Activated CD4-positive, alpha-beta T cell treated with anti-CD3 and anti-CD28 coated beads, Interleukin-2, Interleukin-6, amounts not matched to agents 100 ng/mL and 50 ng/mL, durations not matched to agents 16 hours and 8 hours (primary cell): Measurements from ENCODE around the gene EIF2D.
"Not testable (repeated sequence)": the region's sequence is repeated elsewhere in the genome, so short reads cannot be mapped to it uniquely, and the experiment has no call there.

Experiments
- DNase-seq: peaks from one replicate; pipeline ENCODE4 v3.0.0-alpha.2; 2020

EIF2D gene

DNA sequence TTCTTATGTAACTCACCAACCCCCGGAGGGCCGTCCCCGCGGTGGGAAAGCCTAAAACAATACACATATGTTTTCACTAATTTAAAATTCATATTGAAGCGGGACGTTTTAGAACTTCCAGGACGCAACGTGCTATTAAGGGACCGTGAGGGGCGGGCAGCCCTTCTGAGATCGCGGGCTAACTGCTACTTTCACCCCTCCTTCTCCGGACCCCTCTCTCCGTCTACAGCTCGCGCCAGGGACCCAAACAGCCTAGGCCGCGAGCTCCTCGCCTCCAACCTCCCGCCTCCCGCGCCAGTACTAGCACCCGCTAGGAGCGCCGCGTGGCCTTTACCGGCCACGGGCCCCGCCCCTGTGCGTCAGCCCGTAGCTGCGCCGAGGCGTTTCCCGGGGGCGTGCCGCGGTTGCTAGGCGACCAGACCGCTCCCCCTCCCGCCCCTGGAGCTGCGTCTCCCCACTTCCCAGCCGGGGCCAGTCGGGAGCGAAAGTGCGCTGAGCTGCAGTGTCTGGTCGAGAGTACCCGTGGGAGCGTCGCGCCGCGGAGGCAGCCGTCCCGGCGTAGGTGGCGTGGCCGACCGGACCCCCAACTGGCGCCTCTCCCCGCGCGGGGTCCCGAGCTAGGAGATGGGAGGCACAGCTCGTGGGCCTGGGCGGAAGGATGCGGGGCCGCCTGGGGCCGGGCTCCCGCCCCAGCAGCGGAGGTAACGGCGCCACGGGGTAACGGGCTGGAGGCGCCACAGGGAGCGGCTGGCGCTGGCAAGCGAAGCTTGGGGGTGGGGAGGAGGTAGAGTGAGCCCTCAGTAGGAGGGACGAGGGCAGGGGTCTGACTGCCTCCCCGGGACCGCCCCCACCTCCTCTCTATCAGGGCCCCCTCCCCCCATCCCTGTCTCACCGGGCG is 23.1 kb upstream of the EIF2D start, which contains the start of gene DYRK3:
Gene DYRK3 (plus strand): TSS at position 457 of the 898 bp plus-strand sequence. CDS start 168 bp downstream, at position 625.
- DNase-seq: peak; percentile 96

DNA sequence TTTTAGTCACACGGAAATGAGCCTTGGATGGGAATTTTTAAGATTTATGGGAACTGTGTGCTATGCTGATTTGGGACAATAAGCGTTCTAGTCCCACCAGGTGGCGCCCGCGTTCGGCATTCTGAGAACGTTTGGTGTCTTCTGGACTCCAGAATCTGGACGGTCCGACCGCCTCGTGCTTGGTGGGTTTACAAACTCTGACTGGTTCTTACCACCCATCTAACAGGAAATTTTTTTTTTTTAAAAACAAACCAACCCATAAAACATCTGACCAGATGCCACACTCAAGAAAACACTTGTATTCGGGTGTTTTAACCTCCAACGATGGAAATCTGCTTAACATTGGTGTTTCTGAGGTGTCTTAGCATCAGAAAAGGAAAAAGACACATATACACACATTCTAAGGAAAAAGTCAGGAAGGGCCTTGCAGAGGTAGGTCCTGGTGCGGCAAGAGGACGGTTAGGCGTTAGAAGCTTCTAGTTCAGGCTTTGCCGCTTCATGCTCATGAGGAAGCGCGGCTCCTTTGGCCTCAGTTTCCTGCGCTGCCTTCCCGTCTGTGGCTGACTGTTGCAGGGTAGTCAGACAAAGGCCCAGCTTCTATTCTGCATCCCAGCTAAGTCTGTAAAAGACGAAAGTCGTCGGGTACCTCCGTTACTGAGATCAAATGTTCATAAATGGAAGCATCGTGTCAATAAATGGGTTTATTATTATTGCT is 22.3 kb upstream of the EIF2D start:
- peak; percentile 86 for DNase-seq

- DNase-seq: no peak
Measured at GRCh38 chr1:206633708-206634121, 21.4 kb upstream of the EIF2D start.

- DNase-seq: peak; percentile 49
Measured at GRCh38 chr1:206631085-206631509, 18.8 kb upstream of the EIF2D start.

GRCh38 chr1:206628916-206629315 is 16.7 kb upstream of the EIF2D start:
- DNase-seq: no peak

GRCh38 chr1:206626396-206626795 is 14.1 kb upstream of the EIF2D start:
- DNase-seq: not testable (repeated sequence)

- DNase-seq: peak; percentile 59
Measured at GRCh38 chr1:206609229-206609991, 2.9 kb downstream of the EIF2D start.

DNA sequence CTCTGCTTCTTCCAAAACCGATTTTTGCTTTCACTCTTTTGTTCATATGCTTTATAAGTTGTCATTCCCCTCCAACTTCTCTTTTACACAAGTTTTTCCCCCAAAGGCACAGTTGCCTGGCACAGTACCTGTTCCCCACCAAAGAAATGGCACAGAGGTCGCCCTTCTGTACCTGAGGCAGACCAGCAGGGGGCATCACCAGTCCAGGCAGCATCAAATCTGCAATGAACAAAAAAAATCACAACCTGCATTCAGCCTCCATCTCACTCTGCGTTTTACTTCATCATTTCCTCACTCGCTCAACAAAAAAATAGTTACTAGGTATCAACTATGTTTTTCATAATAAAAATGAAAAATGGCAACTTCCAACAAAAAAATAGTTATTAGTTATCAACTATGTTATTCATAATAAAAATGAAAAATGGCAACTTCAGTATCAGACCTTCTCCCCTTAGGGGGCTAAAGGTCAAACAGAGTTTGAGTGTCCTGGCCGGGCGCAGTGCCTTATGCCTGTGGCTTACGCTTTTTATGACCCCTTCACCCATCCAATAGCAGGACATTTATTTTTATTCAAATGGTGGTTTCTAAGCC is 4.1 kb downstream of the EIF2D start:
- peak; percentile 75 for DNase-seq

- peak; percentile 39 for DNase-seq
Measured at GRCh38 chr1:206606867-206607266, 5.4 kb downstream of the EIF2D start.

GRCh38 chr1:206604861-206605260 is 7.4 kb downstream of the EIF2D start:
- no peak for DNase-seq

GRCh38 chr1:206600527-206600926 is 11.7 kb downstream of the EIF2D start:
- no peak for DNase-seq

GRCh38 chr1:206596319-206596666 is 16.0 kb downstream of the EIF2D start:
- DNase-seq: no peak

GRCh38 chr1:206595581-206596318 is 16.5 kb downstream of the EIF2D start:
- DNase-seq: no peak

GRCh38 chr1:206593351-206593925 is 18.8 kb downstream of the EIF2D start:
- no peak for DNase-seq

- DNase-seq: no peak
Measured at GRCh38 chr1:206591696-206592095, 20.6 kb downstream of the EIF2D start.

GRCh38 chr1:206591226-206591625 is 21.0 kb downstream of the EIF2D start:
- no peak for DNase-seq

DNA sequence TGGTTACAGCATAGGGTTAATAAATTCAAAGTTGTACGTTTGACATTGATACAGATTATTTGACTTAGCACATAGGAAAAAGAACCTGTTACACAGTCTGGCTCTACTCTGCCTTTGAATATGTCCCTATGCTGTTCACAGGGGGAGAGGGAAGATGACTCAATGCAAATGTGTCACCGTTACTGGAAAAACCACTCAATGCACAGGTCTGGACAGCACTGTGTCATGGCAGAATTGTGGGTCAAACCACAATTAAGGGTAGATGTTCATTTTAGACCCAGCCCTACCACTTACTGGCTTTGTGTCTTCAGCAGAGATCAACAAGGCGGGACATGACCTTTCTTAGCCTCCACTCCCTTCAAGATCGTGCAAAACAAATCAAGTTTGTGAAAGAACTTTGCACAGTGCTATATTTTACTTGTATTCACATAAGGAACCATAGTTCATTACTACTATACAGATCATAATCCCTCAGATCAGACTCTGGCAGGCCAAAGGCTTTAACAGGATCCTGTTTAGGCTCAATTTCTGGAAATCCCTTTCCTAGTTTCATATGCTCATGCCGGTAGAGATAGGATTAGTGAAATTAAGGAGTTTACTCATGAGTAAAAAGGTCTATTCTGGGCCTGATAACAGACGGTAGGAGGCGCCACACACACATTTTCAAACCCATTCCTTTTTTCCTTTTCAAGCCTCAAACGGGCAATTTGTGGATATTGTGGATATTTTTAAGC is 22.1 kb downstream of the EIF2D start:
- peak; percentile 94 for DNase-seq

DNA sequence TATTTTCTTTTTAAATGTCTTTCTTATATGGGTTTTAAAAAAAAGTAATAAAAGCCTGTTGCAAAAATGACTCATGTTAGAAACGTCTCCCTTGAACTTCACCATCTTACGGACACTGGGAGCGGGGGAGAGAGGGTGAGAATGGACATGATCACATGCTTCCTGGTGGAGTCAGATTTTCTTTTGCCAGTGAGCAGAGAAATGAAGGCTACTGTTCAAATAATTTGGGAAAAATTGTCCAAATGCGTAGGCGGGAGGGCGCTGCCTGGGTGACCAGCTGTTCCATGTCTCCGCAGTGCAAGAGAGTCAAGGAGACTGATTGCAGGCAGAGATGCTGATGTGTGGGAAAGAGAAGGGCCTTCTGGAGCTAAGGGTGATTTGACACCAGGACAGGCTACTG is 23.1 kb downstream of the EIF2D start:
- no peak for DNase-seq

DNA sequence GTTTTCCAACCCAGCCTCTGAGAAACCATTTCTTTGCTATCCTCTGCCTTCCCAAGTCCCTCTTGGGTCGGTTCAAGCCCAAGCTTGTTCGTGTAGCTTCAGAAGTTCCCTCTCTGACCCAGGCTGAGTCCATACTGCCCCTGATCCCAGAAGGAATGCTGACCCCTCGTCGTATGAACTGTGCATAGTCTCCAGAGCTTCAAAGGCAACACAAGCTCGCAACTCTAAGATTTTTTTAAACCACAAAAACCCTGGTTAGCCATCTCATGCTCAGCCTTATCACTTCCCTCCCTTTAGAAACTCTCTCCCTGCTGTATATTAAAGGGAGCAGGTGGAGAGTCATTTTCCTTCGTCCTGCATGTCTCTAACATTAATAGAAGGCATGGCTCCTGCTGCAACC is 23.8 kb downstream of the EIF2D start:
- no peak for DNase-seq

GRCh38 chr1:206587904-206588303 is 24.4 kb downstream of the EIF2D start:
- no peak for DNase-seq
